HG03064 (cell line): ENCODE results near the gene SIM1.

Source experiments
- ATAC-seq: cut with Tn5 transposase; IDR thresholded peaks from one replicate; pipeline ENCODE4 v1.9.1; 2021; ENCODE audit warnings: low read depth; ENCODE audit not compliant: unreplicated experiment

The SIM1 gene

GRCh38 chr6:100457311-100457990 is 7.3 kb downstream of the SIM1 start:
- ATAC-seq: no peak

- ATAC-seq: no peak
Measured at GRCh38 chr6:100456908-100457235, 7.8 kb downstream of the SIM1 start.

- ATAC-seq: no peak
Measured at GRCh38 chr6:100456141-100456907, 8.4 kb downstream of the SIM1 start.

- ATAC-seq: no peak
Measured at GRCh38 chr6:100455230-100456124, 9.2 kb downstream of the SIM1 start.

GRCh38 chr6:100454551-100455229 is 10.0 kb downstream of the SIM1 start:
- no peak for ATAC-seq

- no peak for ATAC-seq
Measured at GRCh38 chr6:100453701-100454521, 10.8 kb downstream of the SIM1 start.

- no peak for ATAC-seq
Measured at GRCh38 chr6:100452998-100453397, 11.7 kb downstream of the SIM1 start.

- no peak for ATAC-seq
Measured at GRCh38 chr6:100451577-100451976, 13.1 kb downstream of the SIM1 start.

GRCh38 chr6:100449239-100449691 is 15.5 kb downstream of the SIM1 start:
- no peak for ATAC-seq

- ATAC-seq: no peak
Measured at GRCh38 chr6:100447900-100448748, 16.6 kb downstream of the SIM1 start.

GRCh38 chr6:100447081-100447899 is 17.4 kb downstream of the SIM1 start:
- ATAC-seq: no peak

- no peak for ATAC-seq
Measured at GRCh38 chr6:100446115-100447080, 18.3 kb downstream of the SIM1 start.

GRCh38 chr6:100445512-100445911 is 19.2 kb downstream of the SIM1 start:
- no peak for ATAC-seq

GRCh38 chr6:100440935-100441334 is 23.8 kb downstream of the SIM1 start:
- no peak for ATAC-seq

- ATAC-seq: no peak
Measured at GRCh38 chr6:100435299-100435698, 29.4 kb downstream of the SIM1 start.

- ATAC-seq: no peak
Measured at GRCh38 chr6:100433726-100434435, 30.8 kb downstream of the SIM1 start.
